ENCODE measurements around the gene FNDC3A. TPM values are rescaled to one million over a fixed set of nuclear protein-coding genes. Genes with fewer than 3 reads are reported as not detected.

The FNDC3A gene
- total RNA-seq, 4 donors from 2014 or later = 37.0 to 39.4 (median 38.6) TPM

DNA sequence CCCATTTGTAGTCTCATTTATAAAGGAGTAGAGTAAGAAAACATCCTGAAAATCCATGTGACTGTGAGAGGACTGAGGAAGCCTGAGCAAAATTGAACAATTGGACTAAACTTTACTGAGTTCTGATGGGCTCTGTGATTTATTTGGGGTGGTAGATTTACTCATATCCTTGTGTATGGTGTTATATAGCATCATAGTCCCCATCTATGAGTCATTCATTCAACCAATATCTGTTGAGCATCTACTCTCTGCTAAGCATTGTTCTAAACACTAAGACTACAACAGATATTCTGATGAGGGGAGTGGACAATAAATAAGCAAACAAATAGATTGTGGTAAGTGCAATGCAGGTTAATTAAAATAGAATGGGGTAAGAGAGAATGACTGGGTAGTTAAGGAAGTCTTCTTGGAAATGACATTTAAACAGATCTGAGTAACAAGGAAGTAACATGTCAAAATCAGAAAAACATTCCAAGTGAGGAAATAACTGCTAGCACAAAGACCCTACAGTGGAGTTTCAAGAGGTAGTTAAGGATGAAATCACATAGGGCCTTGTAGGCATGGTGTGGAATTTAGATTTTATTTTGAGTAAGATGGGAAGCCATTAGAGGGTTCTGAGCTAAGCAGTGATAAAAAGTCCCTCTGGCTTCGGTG is 208.1 kb downstream of the FNDC3A start:
- 77% methylated on average over 1 of the region's 1 CpG for WGBS
- no peak for DNase-seq (ENCODE audit: extremely low spot score)
- Histone ChIP-seq H3K27me3 (no peaks in the 10 kb centered on the region), H3K36me3 (peaks cover 17 to 86% (median 56%) of the 10 kb centered on the region in 4 donors), H3K4me1 (no peaks in the 10 kb centered on the region), H3K27ac (replicated peaks in 1 of 4) (no peak overlapping the region), H3K4me3 (no peak overlapping the region), H3K9me3 (no peaks in the 10 kb centered on the region)
- intact Hi-C loops (cut with DNase I) = no loop called here
- TF ChIP-seq EP300 (IDR thresholded peaks at IDR 0.05) (no peak), POLR2AphosphoS5 (IDR thresholded peaks at IDR 0.05) (no peak), POLR2A (IDR thresholded peaks at IDR 0.05; ENCODE audit: low read depth) (no peak)
- TF ChIP-seq, protein P1, sequence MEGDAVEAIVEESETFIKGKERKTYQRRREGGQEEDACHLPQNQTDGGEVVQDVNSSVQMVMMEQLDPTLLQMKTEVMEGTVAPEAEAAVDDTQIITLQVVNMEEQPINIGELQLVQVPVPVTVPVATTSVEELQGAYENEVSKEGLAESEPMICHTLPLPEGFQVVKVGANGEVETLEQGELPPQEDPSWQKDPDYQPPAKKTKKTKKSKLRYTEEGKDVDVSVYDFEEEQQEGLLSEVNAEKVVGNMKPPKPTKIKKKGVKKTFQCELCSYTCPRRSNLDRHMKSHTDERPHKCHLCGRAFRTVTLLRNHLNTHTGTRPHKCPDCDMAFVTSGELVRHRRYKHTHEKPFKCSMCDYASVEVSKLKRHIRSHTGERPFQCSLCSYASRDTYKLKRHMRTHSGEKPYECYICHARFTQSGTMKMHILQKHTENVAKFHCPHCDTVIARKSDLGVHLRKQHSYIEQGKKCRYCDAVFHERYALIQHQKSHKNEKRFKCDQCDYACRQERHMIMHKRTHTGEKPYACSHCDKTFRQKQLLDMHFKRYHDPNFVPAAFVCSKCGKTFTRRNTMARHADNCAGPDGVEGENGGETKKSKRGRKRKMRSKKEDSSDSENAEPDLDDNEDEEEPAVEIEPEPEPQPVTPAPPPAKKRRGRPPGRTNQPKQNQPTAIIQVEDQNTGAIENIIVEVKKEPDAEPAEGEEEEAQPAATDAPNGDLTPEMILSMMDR (IDR thresholded peaks at IDR 0.05) = no peak

DNA sequence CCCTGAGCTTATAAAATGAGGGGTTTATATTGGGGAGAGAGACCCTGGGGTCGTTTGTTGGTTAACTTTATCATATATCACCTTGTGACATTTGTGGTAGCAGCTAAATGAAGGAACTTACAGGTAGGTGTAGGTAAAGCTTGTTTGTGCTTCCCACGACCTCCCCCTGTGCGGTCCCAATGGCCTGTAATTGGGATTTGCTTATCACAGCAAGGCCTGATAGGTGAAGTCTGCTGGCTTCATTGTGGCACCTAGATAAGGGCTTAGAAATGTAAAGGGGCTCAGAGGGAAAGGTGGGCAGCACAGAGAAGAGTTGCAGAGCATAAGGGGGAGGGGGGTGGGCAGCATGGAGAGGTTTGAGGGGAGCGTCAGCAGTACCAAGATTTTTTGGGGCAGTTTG is 208.9 kb downstream of the FNDC3A start:
- Histone ChIP-seq H3K4me3 (no peak overlapping the region), H3K36me3 (peaks cover 17 to 86% (median 55%) of the 10 kb centered on the region in 4 donors), H3K9me3 (no peaks in the 10 kb centered on the region), H3K27ac (replicated peaks in 1 of 4) (no peak overlapping the region), H3K27me3 (no peaks in the 10 kb centered on the region), H3K4me1 (no peaks in the 10 kb centered on the region)
- intact Hi-C loops (cut with DNase I) = no loop called here
- no peak for DNase-seq (ENCODE audit: extremely low spot score)
- TF ChIP-seq, protein P1 (IDR thresholded peaks at IDR 0.05) = no peak
- TF ChIP-seq POLR2A (IDR thresholded peaks at IDR 0.05; ENCODE audit: low read depth) (no peak), EP300 (IDR thresholded peaks at IDR 0.05) (no peak), POLR2AphosphoS5 (IDR thresholded peaks at IDR 0.05) (no peak)
- 84% methylated on average over 4 of the region's 4 CpGs for WGBS

DNA sequence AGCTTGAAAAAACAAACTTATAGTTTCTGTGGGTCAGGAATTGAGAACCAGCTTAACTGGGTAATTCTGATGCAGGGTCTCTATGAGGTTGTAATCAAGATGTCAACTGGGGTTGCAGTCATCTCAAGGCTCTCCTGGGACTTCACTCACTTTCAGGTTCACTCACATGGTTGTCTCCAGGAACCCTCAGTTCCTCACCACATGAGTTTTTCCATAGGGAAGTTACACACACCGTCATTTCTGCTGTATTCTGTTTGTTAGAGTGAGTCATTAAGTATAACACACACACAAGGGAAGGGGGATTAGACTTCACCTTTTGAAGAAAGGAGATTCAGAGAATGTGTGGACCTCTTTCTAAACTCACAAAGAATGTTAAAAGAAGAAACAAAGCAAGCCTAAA is 209.6 kb downstream of the FNDC3A start:
- Histone ChIP-seq H3K4me3 (no peak overlapping the region), H3K27me3 (no peaks in the 10 kb centered on the region), H3K36me3 (peaks cover 17 to 86% (median 57%) of the 10 kb centered on the region in 4 donors), H3K27ac (replicated peaks in 1 of 4) (no peak overlapping the region), H3K4me1 (no peaks in the 10 kb centered on the region), H3K9me3 (no peaks in the 10 kb centered on the region)
- intact Hi-C loops (cut with DNase I) = no loop called here
- 77% methylated on average over 1 of the region's 1 CpG for WGBS
- TF ChIP-seq, protein P1 (IDR thresholded peaks at IDR 0.05) = no peak
- TF ChIP-seq POLR2AphosphoS5 (IDR thresholded peaks at IDR 0.05) = no peak
- no peak for TF ChIP-seq POLR2A (IDR thresholded peaks at IDR 0.05; ENCODE audit: low read depth)
- TF ChIP-seq EP300 (IDR thresholded peaks at IDR 0.05) = no peak
- DNase-seq (ENCODE audit: extremely low spot score) = no peak

DNA sequence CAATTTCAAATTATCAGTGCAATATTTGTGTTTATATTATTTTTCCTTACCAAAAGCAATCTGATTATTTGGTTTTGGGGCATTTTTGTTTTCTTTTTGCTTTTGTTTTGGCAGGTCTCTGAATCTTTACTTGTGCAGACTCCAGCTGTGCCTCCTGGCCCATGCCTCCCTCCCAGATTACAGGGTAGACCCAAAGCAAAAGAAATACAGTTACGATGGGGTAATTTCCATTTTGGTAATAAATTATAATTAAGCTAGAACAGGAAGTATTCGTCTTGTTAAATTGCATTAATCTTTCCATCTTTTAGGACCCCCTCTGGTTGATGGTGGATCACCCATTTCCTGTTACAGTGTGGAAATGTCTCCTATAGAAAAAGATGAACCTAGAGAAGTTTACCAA is 215.2 kb downstream of the FNDC3A start:
- Histone ChIP-seq H3K4me3 (no peak overlapping the region), H3K36me3 (peaks cover 36 to 94% (median 73%) of the 10 kb centered on the region in 4 donors), H3K27ac (replicated peaks in 1 of 4) (no peak overlapping the region), H3K4me1 (no peaks in the 10 kb centered on the region), H3K27me3 (no peaks in the 10 kb centered on the region), H3K9me3 (no peaks in the 10 kb centered on the region)
- intact Hi-C loops (cut with DNase I) = no loop called here
- WGBS = 88% methylated on average over 2 of the region's 2 CpGs
- TF ChIP-seq, protein P1 (IDR thresholded peaks at IDR 0.05) = no peak
- TF ChIP-seq POLR2A (IDR thresholded peaks at IDR 0.05; ENCODE audit: low read depth) = no peak
- no peak for TF ChIP-seq EP300 (IDR thresholded peaks at IDR 0.05)
- no peak for TF ChIP-seq POLR2AphosphoS5 (IDR thresholded peaks at IDR 0.05)
- no peak for DNase-seq (ENCODE audit: extremely low spot score)

DNA sequence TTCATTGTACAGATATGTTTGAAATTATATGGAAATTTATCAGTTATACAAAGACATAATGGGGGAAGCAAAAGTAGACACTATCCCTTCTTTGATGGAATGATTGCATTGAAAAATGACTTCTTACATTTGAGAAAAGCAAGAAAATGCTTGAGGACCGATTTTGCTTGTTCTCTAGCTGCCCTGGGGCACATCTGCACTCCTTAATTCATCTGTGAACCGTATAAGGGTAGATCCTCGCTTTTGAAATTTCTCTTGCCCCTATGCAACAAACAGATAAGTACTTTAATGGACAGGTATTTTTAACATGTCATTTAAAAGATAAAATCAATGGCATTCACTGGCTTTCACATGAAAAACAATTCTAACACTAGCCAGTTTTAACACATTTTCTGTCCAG is 230.9 kb downstream of the FNDC3A start:
- H3K9me3 ChIP-seq = no peaks in the 10 kb centered on the region
- 94% methylated on average over 3 of the region's 3 CpGs for WGBS
- H3K36me3 ChIP-seq = peaks cover 28 to 70% (median 53%) of the 10 kb centered on the region in 4 donors
- H3K27me3 ChIP-seq = no peaks in the 10 kb centered on the region
- intact Hi-C loops (cut with DNase I) = no loop called here
- DNase-seq (ENCODE audit: extremely low spot score) = no peak
- H3K4me3 ChIP-seq = no peak overlapping the region
- H3K4me1 ChIP-seq = peaks cover 0 to 6% (median 0%) of the 10 kb centered on the region in 4 donors
- TF ChIP-seq, protein P1 (IDR thresholded peaks at IDR 0.05) = no peak
- no peak for TF ChIP-seq POLR2AphosphoS5 (IDR thresholded peaks at IDR 0.05)
- TF ChIP-seq POLR2A (IDR thresholded peaks at IDR 0.05; ENCODE audit: low read depth) = no peak
- TF ChIP-seq EP300 (IDR thresholded peaks at IDR 0.05) = no peak
- no peak overlapping the region for H3K27ac ChIP-seq (replicated peaks in 1 of 4)

Data from esophagus muscularis mucosa (tissue), 4 donors.